Measurements from ENCODE around the gene C2orf76.
"Not testable (repeated sequence)": the region's sequence is repeated elsewhere in the genome, so short reads cannot be mapped to it uniquely, and the experiment has no call there.

The C2orf76 gene

GRCh38 chr2:119366649-119367471 lies at the start of gene C2orf76, which contains the start of gene DBI:
Gene C2orf76 (minus strand): TSS chr2:119366834. CDS start chr2:119339959, 26,875 bp downstream.
Gene DBI (plus strand): TSS chr2:119366977. CDS start chr2:119367052, 75 bp downstream.
- in situ Hi-C loops (cut with MboI; ENCODE audit: low sequenced_read_pairs), result no loop called here

- in situ Hi-C loops (cut with MboI; ENCODE audit: low sequenced_read_pairs), result no loop called here
Observed at GRCh38 chr2:119415630-119416029, 49.0 kb upstream of the C2orf76 start.

- in situ Hi-C loops (cut with MboI; ENCODE audit: low sequenced_read_pairs), result no loop called here
Observed at GRCh38 chr2:119414894-119415293, 48.3 kb upstream of the C2orf76 start.

GRCh38 chr2:119409506-119409905 lies 42.9 kb upstream of the C2orf76 start:
- in situ Hi-C loops (cut with MboI; ENCODE audit: low sequenced_read_pairs), result no loop called here

- in situ Hi-C loops (cut with MboI; ENCODE audit: low sequenced_read_pairs), result no loop called here
Observed at GRCh38 chr2:119408221-119408619, 41.6 kb upstream of the C2orf76 start.

- in situ Hi-C loops (cut with MboI; ENCODE audit: low sequenced_read_pairs), result no loop called here
Observed at GRCh38 chr2:119407430-119408220, 41.0 kb upstream of the C2orf76 start.

- in situ Hi-C loops (cut with MboI; ENCODE audit: low sequenced_read_pairs), result no loop called here
Observed at GRCh38 chr2:119405151-119405550, 38.5 kb upstream of the C2orf76 start.

GRCh38 chr2:119403618-119404017 lies 37.0 kb upstream of the C2orf76 start:
- in situ Hi-C loops (cut with MboI; ENCODE audit: low sequenced_read_pairs), result not testable (repeated sequence)

GRCh38 chr2:119402645-119403560 lies 36.3 kb upstream of the C2orf76 start:
- in situ Hi-C loops (cut with MboI; ENCODE audit: low sequenced_read_pairs), result no loop called here

GRCh38 chr2:119402106-119402505 lies 35.5 kb upstream of the C2orf76 start:
- in situ Hi-C loops (cut with MboI; ENCODE audit: low sequenced_read_pairs), result no loop called here

GRCh38 chr2:119397196-119397595 lies 30.6 kb upstream of the C2orf76 start:
- in situ Hi-C loops (cut with MboI; ENCODE audit: low sequenced_read_pairs), result no loop called here

GRCh38 chr2:119393971-119394748 lies 27.5 kb upstream of the C2orf76 start:
- in situ Hi-C loops (cut with MboI; ENCODE audit: low sequenced_read_pairs), result no loop called here

GRCh38 chr2:119389615-119390306 lies 23.1 kb upstream of the C2orf76 start:
- in situ Hi-C loops (cut with MboI; ENCODE audit: low sequenced_read_pairs), result no loop called here

- in situ Hi-C loops (cut with MboI; ENCODE audit: low sequenced_read_pairs), result no loop called here
Observed at GRCh38 chr2:119387381-119388129, 20.9 kb upstream of the C2orf76 start.

GRCh38 chr2:119385466-119385865 lies 18.8 kb upstream of the C2orf76 start:
- in situ Hi-C loops (cut with MboI; ENCODE audit: low sequenced_read_pairs), result no loop called here

GRCh38 chr2:119384971-119385370 lies 18.3 kb upstream of the C2orf76 start:
- in situ Hi-C loops (cut with MboI; ENCODE audit: low sequenced_read_pairs), result no loop called here

GRCh38 chr2:119383410-119384140 lies 16.9 kb upstream of the C2orf76 start:
- in situ Hi-C loops (cut with MboI; ENCODE audit: low sequenced_read_pairs), result no loop called here

- in situ Hi-C loops (cut with MboI; ENCODE audit: low sequenced_read_pairs), result no loop called here
Observed at GRCh38 chr2:119378566-119378965, 11.9 kb upstream of the C2orf76 start.

All from hTERT RPE-1 (cell line).